Activated CD8-positive, alpha-beta T cell treated with anti-CD3 and anti-CD28 coated beads for 36 hours (primary cell): ENCODE measurements around the gene PARP3. TPM values are rescaled to one million over a fixed set of nuclear protein-coding genes. Genes with fewer than 3 reads are reported as not detected.
"Not testable (repeated sequence)": the region's sequence is repeated elsewhere in the genome, so short reads cannot be mapped to it uniquely, and the experiment has no call there.

Experiments used
- ATAC-seq: fragments of 200-7000 bp; cut with Tn5 transposase; one replicate; pipeline ENCODE4 v1.10.0; 2021; ENCODE audit warnings: mild to moderate bottlenecking, moderate library complexity
- CTCF ChIA-PET: fragments of 350-600 bp; sonication (Branson Sonifier 250); formaldehyde crosslinking; loops from one replicate; lab custom pipeline; 2021; ENCODE audit warnings: antibody characterized with exemption; lab: Charles Lee
- POLR2A ChIA-PET: fragments of 350-600 bp; sonication (Branson Sonifier 250); formaldehyde crosslinking; loops from one replicate; lab custom pipeline; 2021; ENCODE audit warnings: antibody characterized with exemption; lab: Charles Lee
- DNase-seq: peaks from one replicate; pipeline ENCODE4 v3.0.0-alpha.2; 2020
- H3K27ac Mint-ChIP-seq: one replicate; pipeline ENCODE4 v1.8.0; 2021; ENCODE audit warnings: mild to moderate bottlenecking, mixed read lengths
- H3K27me3 Mint-ChIP-seq: one replicate; pipeline ENCODE4 v1.8.0; 2021; ENCODE audit warnings: mixed read lengths
- H3K36me3 Mint-ChIP-seq: one replicate; pipeline ENCODE4 v1.8.0; 2021; ENCODE audit warnings: low read depth, mixed read lengths
- H3K4me1 Mint-ChIP-seq: one replicate; pipeline ENCODE4 v1.8.0; 2021; ENCODE audit warnings: low read depth, mixed read lengths
- H3K4me3 Mint-ChIP-seq: one replicate; pipeline ENCODE4 v1.8.0; 2021; ENCODE audit warnings: mild to moderate bottlenecking, moderate library complexity, mixed read lengths
- H3K9me3 Mint-ChIP-seq: one replicate; pipeline ENCODE4 v1.8.0; 2021; ENCODE audit warnings: mixed read lengths
- intact Hi-C: fragments of 100-400 bp; cut with micrococcal nuclease; formaldehyde crosslinking; loops from one replicate; pipeline ENCODE4 v1.10.0; 2022
- total RNA-seq, 2 experiments: library from RNA; stranded (reverse); gene quantifications; one replicate each; pipeline ENCODE4 v1.2.3, GENCODE V29; 2021
- TF ChIP-seq, protein P1 (sequence below): fragments of 200-600 bp; IDR thresholded peaks from one replicate; pipeline ENCODE4 v1.8.0; 2022; ENCODE audit warnings: antibody characterized with exemption, mild to moderate bottlenecking

Gene PARP3
- total RNA-seq, 2 experiments from 2014 or later = 11.5 to 12.7 TPM

DNA sequence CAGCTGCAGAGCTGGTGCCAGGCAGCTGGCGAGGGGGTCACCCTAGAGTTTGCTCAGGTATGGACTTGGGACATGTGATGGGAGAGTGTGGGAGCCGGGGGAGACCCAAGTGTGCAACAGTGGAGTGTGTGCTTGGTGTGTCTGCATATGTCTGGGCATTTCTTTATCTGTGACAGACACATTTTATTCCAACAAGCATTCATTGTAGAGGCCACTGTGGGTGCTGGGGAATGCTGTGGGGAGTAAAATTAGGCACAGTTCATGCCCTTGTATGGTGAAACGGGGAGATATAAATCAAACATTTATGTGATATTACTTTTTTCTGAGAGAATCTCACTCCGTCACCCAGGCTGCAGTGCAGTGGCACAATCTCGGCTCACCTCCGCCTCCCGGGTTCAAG lies 45.4 kb downstream of the PARP3 start:
- peaks cover 22% of the 10 kb centered on the region for H3K4me1 Mint-ChIP-seq
- DNase-seq = no peak
- ChIA-PET POLR2A (interaction anchor here (14.5 kb wide), 1 partner anchor 6 kb away, joined by 267 read pairs; the partner anchor contains the start of gene RPL29), CTCF (interaction anchor here (1.3 kb wide), 1 partner anchor 14 kb away, joined by 4 read pairs; the partner anchor contains the start of gene ABHD14B)
- H3K27ac Mint-ChIP-seq = peak overlapping the region; percentile 17
- no peaks in the 10 kb centered on the region for H3K9me3 Mint-ChIP-seq
- peaks cover 17% of the 10 kb centered on the region for H3K36me3 Mint-ChIP-seq
- TF ChIP-seq, protein P1, sequence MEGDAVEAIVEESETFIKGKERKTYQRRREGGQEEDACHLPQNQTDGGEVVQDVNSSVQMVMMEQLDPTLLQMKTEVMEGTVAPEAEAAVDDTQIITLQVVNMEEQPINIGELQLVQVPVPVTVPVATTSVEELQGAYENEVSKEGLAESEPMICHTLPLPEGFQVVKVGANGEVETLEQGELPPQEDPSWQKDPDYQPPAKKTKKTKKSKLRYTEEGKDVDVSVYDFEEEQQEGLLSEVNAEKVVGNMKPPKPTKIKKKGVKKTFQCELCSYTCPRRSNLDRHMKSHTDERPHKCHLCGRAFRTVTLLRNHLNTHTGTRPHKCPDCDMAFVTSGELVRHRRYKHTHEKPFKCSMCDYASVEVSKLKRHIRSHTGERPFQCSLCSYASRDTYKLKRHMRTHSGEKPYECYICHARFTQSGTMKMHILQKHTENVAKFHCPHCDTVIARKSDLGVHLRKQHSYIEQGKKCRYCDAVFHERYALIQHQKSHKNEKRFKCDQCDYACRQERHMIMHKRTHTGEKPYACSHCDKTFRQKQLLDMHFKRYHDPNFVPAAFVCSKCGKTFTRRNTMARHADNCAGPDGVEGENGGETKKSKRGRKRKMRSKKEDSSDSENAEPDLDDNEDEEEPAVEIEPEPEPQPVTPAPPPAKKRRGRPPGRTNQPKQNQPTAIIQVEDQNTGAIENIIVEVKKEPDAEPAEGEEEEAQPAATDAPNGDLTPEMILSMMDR = no peak
- H3K27me3 Mint-ChIP-seq = no peaks in the 10 kb centered on the region
- intact Hi-C loops = no loop called here
- ATAC-seq = no peak
- no peak overlapping the region for H3K4me3 Mint-ChIP-seq

DNA sequence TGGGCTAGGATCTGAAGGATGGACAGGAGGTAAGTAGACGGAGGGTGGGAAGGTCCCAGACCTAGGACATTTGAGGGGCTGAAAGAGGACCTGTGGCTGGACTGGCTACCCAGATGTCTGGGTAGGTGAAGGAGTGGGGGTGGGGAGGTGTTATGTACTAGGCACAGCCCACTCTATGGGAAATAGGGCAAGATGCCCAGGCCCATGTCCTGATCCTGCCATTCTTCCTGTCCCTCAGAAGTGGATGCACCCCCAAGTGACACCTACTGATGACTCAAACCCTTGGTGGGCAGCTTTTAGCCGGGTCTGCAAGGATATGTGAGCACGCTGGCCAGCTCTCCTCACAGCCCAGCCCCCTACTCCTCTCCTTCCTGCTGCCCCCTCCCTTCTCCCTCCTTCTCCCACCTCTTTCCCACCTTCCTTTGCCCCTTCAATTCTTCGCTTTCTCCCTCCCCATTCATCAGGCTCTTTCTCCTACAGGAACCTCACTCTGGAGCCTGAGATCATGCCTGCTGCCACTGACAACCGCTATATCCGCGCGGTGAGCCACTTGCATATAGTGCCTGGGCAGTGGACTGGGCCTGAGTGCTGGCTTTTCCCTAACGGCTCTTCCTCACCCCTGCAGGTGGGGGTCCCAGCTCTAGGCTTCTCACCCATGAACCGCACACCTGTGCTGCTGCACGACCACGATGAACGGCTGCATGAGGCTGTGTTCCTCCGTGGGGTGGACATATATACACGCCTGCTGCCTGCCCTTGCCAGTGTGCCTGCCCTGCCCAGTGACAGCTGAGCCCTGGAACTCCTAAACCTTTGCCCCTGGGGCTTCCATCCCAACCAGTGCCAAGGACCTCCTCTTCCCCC lies 46.4 kb downstream of the PARP3 start:
- Mint-ChIP-seq H3K36me3 (peaks cover 22% of the 10 kb centered on the region), H3K4me1 (peaks cover 27% of the 10 kb centered on the region), H3K9me3 (no peaks in the 10 kb centered on the region), H3K4me3 (no peak overlapping the region), H3K27ac (peak overlapping the region; percentile 36), H3K27me3 (no peaks in the 10 kb centered on the region)
- TF ChIP-seq, protein P1 = no peak
- ChIA-PET CTCF (no interaction called here), POLR2A (no interaction called here)
- ATAC-seq (no peak), DNase-seq (no peak)
- intact Hi-C loops = no loop called here

DNA sequence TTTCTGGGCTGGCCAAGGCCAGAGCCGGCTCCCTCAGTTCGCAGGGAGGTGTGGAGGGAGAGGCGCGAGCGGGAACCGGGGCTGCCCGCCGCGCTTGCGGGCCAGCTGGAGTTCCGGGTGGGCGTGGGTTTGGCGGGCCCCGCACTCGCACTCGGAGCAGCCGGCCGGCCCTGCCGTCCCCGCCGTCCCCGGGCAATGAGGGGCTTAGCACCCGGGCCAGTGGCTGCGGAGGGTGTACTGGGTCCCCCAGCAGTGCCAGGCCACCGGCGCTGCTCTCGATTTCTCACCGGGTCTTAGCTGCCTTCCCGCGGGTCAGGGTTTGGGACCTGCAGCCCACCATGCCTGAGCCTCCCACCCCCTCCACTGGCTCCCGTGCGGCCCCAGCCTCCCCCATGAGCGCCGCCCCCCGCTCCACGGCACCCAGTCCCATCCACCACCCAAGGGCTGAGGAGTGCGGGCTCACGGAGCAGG lies 48.4 kb downstream of the PARP3 start:
- CTCF ChIA-PET = interaction anchor here (0.7 to 2.6 kb wide), 3 partner anchors 7 to 321 kb away, joined by 3 to 21 read pairs (median 4); partner anchors contain the start of gene ACY1
- POLR2A ChIA-PET = interaction anchor here (1.5 to 7.1 kb wide), 4 partner anchors 10 to 277 kb away, joined by 3 to 267 read pairs (median 16); partner anchors contain the start of genes ABHD14A, ABHD14B, ACY1 and DUSP7
- H3K4me3 Mint-ChIP-seq, H3K9me3 Mint-ChIP-seq, H3K27me3 Mint-ChIP-seq, intact Hi-C loops, ATAC-seq, DNase-seq, H3K27ac Mint-ChIP-seq: not testable (repeated sequence)
- H3K4me1 Mint-ChIP-seq = peaks cover 26% of the 10 kb centered on the region
- peaks cover 42% of the 10 kb centered on the region for H3K36me3 Mint-ChIP-seq

DNA sequence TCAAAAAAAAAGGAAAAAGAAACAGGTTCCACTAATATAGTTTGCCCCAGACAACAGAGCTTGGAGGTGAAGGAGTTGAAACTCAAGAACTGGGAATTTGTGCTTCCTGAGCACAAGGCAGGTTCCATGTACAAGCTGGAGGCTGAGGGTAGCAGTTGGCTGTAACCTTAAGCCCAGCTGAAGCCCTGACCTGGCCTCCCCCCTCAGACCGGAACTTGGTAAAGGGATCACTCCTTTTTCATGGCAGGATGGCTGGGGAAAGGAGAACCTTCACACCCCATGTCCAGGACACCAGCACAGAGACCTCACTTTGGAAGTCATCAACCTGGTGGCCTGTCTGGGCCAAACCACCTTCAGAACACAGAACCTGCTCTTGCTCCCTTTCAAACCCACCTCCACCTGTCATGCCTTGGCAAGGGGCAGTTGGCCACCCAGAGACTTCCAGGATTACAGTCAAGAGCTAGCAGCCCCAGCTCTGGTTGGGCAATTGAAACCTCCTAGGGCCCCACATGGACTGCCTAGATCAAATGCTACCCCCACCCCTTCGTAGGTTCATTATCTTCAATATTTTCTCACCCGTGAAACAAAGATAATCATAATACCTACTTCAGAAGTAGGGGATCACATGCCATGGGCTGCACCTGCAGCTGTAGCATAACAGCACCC lies 50.0 kb downstream of the PARP3 start:
- ChIA-PET CTCF (interaction anchor here (1.4 to 2.6 kb wide), 7 partner anchors 9 to 163 kb away, joined by 3 to 21 read pairs (median 6); partner anchors contain the start of genes ABHD14A, ABHD14B, ACY1 and DUSP7), POLR2A (interaction anchor here (0.6 to 7.1 kb wide), 24 partner anchors 12 to 489 kb away, joined by 3 to 267 read pairs (median 4); partner anchors contain the start of genes ABHD14A, ABHD14B, ACY1 and DUSP7)
- intact Hi-C loops = no loop called here
- peak overlapping the region; percentile 86 for H3K27ac Mint-ChIP-seq
- no peaks in the 10 kb centered on the region for H3K9me3 Mint-ChIP-seq
- ATAC-seq (no peak), DNase-seq (no peak)
- TF ChIP-seq, protein P1 = no peak
- peak overlapping the region; percentile 99 for H3K4me3 Mint-ChIP-seq
- H3K27me3 Mint-ChIP-seq = no peaks in the 10 kb centered on the region
- peaks cover 33% of the 10 kb centered on the region for H3K4me1 Mint-ChIP-seq
- H3K36me3 Mint-ChIP-seq = peaks cover 45% of the 10 kb centered on the region

DNA sequence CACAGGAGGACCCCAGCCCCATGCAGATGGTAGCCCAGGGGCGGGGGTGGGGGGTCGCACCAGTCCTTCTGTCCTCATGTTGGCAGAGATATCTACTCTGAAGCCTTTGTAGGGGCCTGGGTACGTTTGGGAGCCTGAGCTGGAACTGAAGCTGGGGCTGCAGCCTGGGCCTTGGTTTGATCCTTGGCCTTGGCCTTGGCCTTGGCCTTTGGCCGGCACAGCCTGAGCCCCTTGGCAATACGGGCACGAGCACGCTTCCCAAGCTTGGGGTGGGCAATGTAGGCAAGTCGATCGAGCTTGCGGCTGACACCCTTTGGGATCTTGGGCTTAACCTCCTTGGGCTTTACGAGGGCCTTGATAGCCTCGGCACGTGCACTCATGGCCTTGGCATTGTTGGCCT lies 51.5 kb downstream of the PARP3 start:
- Mint-ChIP-seq H3K4me3 (peak overlapping the region; percentile 99), H3K27ac (peak overlapping the region; percentile 100), H3K36me3 (peaks cover 45% of the 10 kb centered on the region), H3K4me1 (peaks cover 33% of the 10 kb centered on the region)
- H3K27me3 Mint-ChIP-seq, intact Hi-C loops, H3K9me3 Mint-ChIP-seq, DNase-seq, ATAC-seq: not testable (repeated sequence)
- POLR2A ChIA-PET = interaction anchor here (1.2 to 7.1 kb wide), 8 partner anchors 13 to 290 kb away, joined by 4 to 267 read pairs (median 5); partner anchors contain the start of genes ABHD14A, ABHD14B, ACY1 and DUSP7
- CTCF ChIA-PET = interaction anchor here (1.9 to 2.7 kb wide), 2 partner anchors 11 to 130 kb away, joined by 5 to 23 read pairs; partner anchors contain the start of gene ACY1
